ENCODE results near the gene PLXNA4. TPM values are rescaled to one million over a fixed set of nuclear protein-coding genes. Genes with fewer than 3 reads are reported as not detected.

PLXNA4 gene
- total RNA-seq, 1 donor from 2014 or later, result 5.8 TPM

GRCh38 chr7:132500727-132501440 is 75.4 kb downstream of the PLXNA4 start:
- peak; percentile 50 for DNase-seq (ENCODE audit: low spot score)

GRCh38 chr7:132499487-132499886 is 76.8 kb downstream of the PLXNA4 start:
- DNase-seq (ENCODE audit: low spot score), result no peak

GRCh38 chr7:132499065-132499464 is 77.2 kb downstream of the PLXNA4 start:
- DNase-seq (ENCODE audit: low spot score), result no peak

GRCh38 chr7:132498319-132498718 is 78.0 kb downstream of the PLXNA4 start:
- no peak for DNase-seq (ENCODE audit: low spot score)

- no peak for DNase-seq (ENCODE audit: low spot score)
Measured at GRCh38 chr7:132497098-132497497, 79.2 kb downstream of the PLXNA4 start.

GRCh38 chr7:132495936-132496335 is 80.3 kb downstream of the PLXNA4 start:
- no peak for DNase-seq (ENCODE audit: low spot score)

- no peak for DNase-seq (ENCODE audit: low spot score)
Measured at GRCh38 chr7:132494474-132494873, 81.8 kb downstream of the PLXNA4 start.

- DNase-seq (ENCODE audit: low spot score), result no peak
Measured at GRCh38 chr7:132492823-132493445, 83.3 kb downstream of the PLXNA4 start.

GRCh38 chr7:132491391-132491945 is 84.8 kb downstream of the PLXNA4 start:
- no peak for DNase-seq (ENCODE audit: low spot score)

GRCh38 chr7:132490474-132490873 is 85.8 kb downstream of the PLXNA4 start:
- DNase-seq (ENCODE audit: low spot score), result no peak

- DNase-seq (ENCODE audit: low spot score), result no peak
Measured at GRCh38 chr7:132489776-132490237, 86.5 kb downstream of the PLXNA4 start.

- DNase-seq (ENCODE audit: low spot score), result no peak
Measured at GRCh38 chr7:132488634-132489302, 87.5 kb downstream of the PLXNA4 start.

GRCh38 chr7:132486274-132486610 is 90.0 kb downstream of the PLXNA4 start:
- DNase-seq (ENCODE audit: low spot score), result no peak

GRCh38 chr7:132485600-132486273 is 90.5 kb downstream of the PLXNA4 start:
- peak; percentile 23 for DNase-seq (ENCODE audit: low spot score)

GRCh38 chr7:132485136-132485535 is 91.1 kb downstream of the PLXNA4 start:
- no peak for DNase-seq (ENCODE audit: low spot score)

GRCh38 chr7:132482866-132483265 is 93.4 kb downstream of the PLXNA4 start:
- no peak for DNase-seq (ENCODE audit: low spot score)

GRCh38 chr7:132480534-132480933 is 95.7 kb downstream of the PLXNA4 start:
- DNase-seq (ENCODE audit: low spot score), result no peak

GRCh38 chr7:132476541-132476940 is 99.7 kb downstream of the PLXNA4 start:
- DNase-seq (ENCODE audit: low spot score), result no peak

- no peak for DNase-seq (ENCODE audit: low spot score)
Measured at GRCh38 chr7:132475669-132476116, 100.6 kb downstream of the PLXNA4 start.

- no peak for DNase-seq (ENCODE audit: low spot score)
Measured at GRCh38 chr7:132475037-132475668, 101.1 kb downstream of the PLXNA4 start.

- peak; percentile 53 for DNase-seq (ENCODE audit: low spot score)
Measured at GRCh38 chr7:132472463-132473120, 103.7 kb downstream of the PLXNA4 start.
